MCF 10A (cell line): ENCODE data around the gene CCDC38. TPM values are rescaled to one million over a fixed set of nuclear protein-coding genes. Genes with fewer than 3 reads are reported as not detected.

Experiments
- Bru-seq: library from RNA; stranded (reverse); fragments of 400-500 nt; gene quantifications from one replicate; lab custom pipeline; 2021; lab: Mats Ljungman, UMichigan
- BruChase-seq, 2 experiments: library from RNA; stranded (reverse); fragments of 400-500 nt; gene quantifications; one replicate each; lab custom pipeline; 2021; lab: Mats Ljungman, UMichigan
- BruUV-seq: library from RNA; stranded (reverse); fragments of 400-500 nt; replicated peaks from 2 replicates; lab custom pipeline; 2021; lab: Mats Ljungman, UMichigan
- CTCF ChIA-PET: fragments of 300-600 bp; sonication (Branson Sonifier 250); formaldehyde crosslinking; extraction: SDS; loops from one replicate; lab custom pipeline; 2021; ENCODE audit warnings: antibody characterized with exemption, inconsistent platforms; lab: Yijun Ruan, JAX
- POLR2A ChIA-PET: fragments of 300-600, 350-650 bp; sonication (Branson Sonifier 250); formaldehyde crosslinking; extraction: SDS; loops from one replicate; lab custom pipeline; 2020; ENCODE audit warnings: antibody characterized with exemption, inconsistent platforms; lab: Yijun Ruan, JAX
- DNase-seq: peaks from one replicate; pipeline ENCODE4 v3.0.0-alpha.2; 2018; ENCODE audit not compliant: unreplicated experiment
- H3K27ac Mint-ChIP-seq: one replicate; pipeline ENCODE4 v1.8.0; 2022; ENCODE audit warnings: mild to moderate bottlenecking, low read depth, mixed read lengths; ENCODE audit not compliant: unreplicated experiment
- H3K27me3 Mint-ChIP-seq: one replicate; pipeline ENCODE4 v1.8.0; 2022; ENCODE audit warnings: mixed read lengths; ENCODE audit not compliant: insufficient read depth, unreplicated experiment
- H3K36me3 Mint-ChIP-seq: one replicate; pipeline ENCODE4 v1.8.0; 2022; ENCODE audit warnings: mild to moderate bottlenecking, moderate library complexity, mixed read lengths; ENCODE audit not compliant: insufficient read depth, unreplicated experiment
- H3K4me1 Mint-ChIP-seq: one replicate; pipeline ENCODE4 v1.8.0; 2022; ENCODE audit warnings: mixed read lengths; ENCODE audit not compliant: insufficient read depth, unreplicated experiment
- H3K4me3 Mint-ChIP-seq: one replicate; pipeline ENCODE4 v1.8.0; 2022; ENCODE audit warnings: mild to moderate bottlenecking, moderate library complexity, mixed read lengths; ENCODE audit not compliant: unreplicated experiment
- H3K9me3 Mint-ChIP-seq: one replicate; pipeline ENCODE4 v1.8.0; 2022; ENCODE audit warnings: mixed read lengths; ENCODE audit not compliant: unreplicated experiment
- CTCF ChIP-seq: fragments of 200-600 bp; IDR thresholded peaks from one replicate; pipeline ENCODE4 v1.8.0; 2022; ENCODE audit warnings: antibody characterized with exemption, mild to moderate bottlenecking; ENCODE audit not compliant: unreplicated experiment
- intact Hi-C: fragments of 100-400 bp; cut with micrococcal nuclease; formaldehyde crosslinking; loops from 2 replicates; pipeline ENCODE4 v1.14.1; 2022
- long read RNA-seq: library from polyadenylated mRNA; stranded (forward); transcript quantifications from one replicate; pipeline ENCODE4 v2.0.0, GENCODE V29; 2022
- total RNA-seq: library from RNA; stranded (reverse); gene quantifications from 2 replicates; pipeline ENCODE4 v1.2.3, GENCODE V29; 2022

CCDC38 gene
- total RNA-seq (0.12 TPM in 1 of 2 replicates, not detected in the other), Bru-seq, nascent RNA (percentile 17 among the genes with signal in this experiment), BruChase-seq, experiment 1, labeled RNA remaining after a 6-hour chase (percentile 14 among the genes with signal in this experiment), BruChase-seq, experiment 2, labeled RNA remaining after a 2-hour chase (percentile 16 among the genes with signal in this experiment)
- long read RNA-seq = 0 reads

- peaks cover 15% of the 10 kb centered on the region for H3K27me3 Mint-ChIP-seq
- H3K9me3 Mint-ChIP-seq = no peaks in the 10 kb centered on the region
- ChIA-PET POLR2A (interaction anchor here (0.7 to 3.6 kb wide), 14 partner anchors 10 to 469 kb away, joined by 3 to 40 read pairs (median 3); partner anchors contain the start of genes CDK17 and METAP2), CTCF (interaction anchor here (0.5 to 4.3 kb wide), 10 partner anchors 9 to 241 kb away, joined by 3 to 38 read pairs (median 4); no protein-coding TSS in a partner anchor)
- no peak within 1 kb of the TSS for H3K27ac Mint-ChIP-seq
- no peak for TF ChIP-seq CTCF
- peak within 1 kb of the TSS; percentile 85 for H3K4me3 Mint-ChIP-seq
- BruUV-seq = no TSS peak
- DNase-seq = peak; percentile 72
- no peaks in the 10 kb centered on the region for H3K4me1 Mint-ChIP-seq
- no peaks in the 10 kb centered on the region for H3K36me3 Mint-ChIP-seq
- intact Hi-C loops = no loop called here
Measured at GRCh38 chr12:95942524-95943329, at the start of gene CCDC38. Gene CCDC38 (minus strand): TSS chr12:95942614. CDS start chr12:95936509, 6,105 bp downstream.

GRCh38 chr12:95990136-95990535 is 47.7 kb upstream of the CCDC38 start:
- CTCF ChIA-PET = interaction anchor here (0.8 kb wide), 1 partner anchor 9 kb away, joined by 6 read pairs; no protein-coding TSS in a partner anchor
- BruUV-seq = no TSS peak

GRCh38 chr12:95989504-95990123 is 47.2 kb upstream of the CCDC38 start:
- Mint-ChIP-seq H3K4me1 (peaks cover 5% of the 10 kb centered on the region), H3K27me3 (no peaks in the 10 kb centered on the region), H3K27ac (no peak overlapping the region), H3K4me3 (no peak overlapping the region), H3K9me3 (no peaks in the 10 kb centered on the region), H3K36me3 (no peaks in the 10 kb centered on the region)
- ChIA-PET POLR2A (interaction anchor here (0.5 kb wide), 1 partner anchor 258 kb away, joined by 3 read pairs; no protein-coding TSS in a partner anchor), CTCF (interaction anchor here (0.6 to 1.7 kb wide), 4 partner anchors 9 to 52 kb away, joined by 3 to 6 read pairs (median 5); no protein-coding TSS in a partner anchor)
- BruUV-seq = no TSS peak
- intact Hi-C loops = no loop called here
- no peak for DNase-seq
- no peak for TF ChIP-seq CTCF

More at GRCh38 chr12:95990136-95990535, 47.7 kb upstream of the CCDC38 start:
- intact Hi-C loops = no loop called here
- H3K27ac Mint-ChIP-seq = no peak overlapping the region
- no peak overlapping the region for H3K4me3 Mint-ChIP-seq
- TF ChIP-seq CTCF = no peak
- no peak for DNase-seq
- no peaks in the 10 kb centered on the region for H3K27me3 Mint-ChIP-seq
- H3K4me1 Mint-ChIP-seq = peaks cover 5% of the 10 kb centered on the region
- no peaks in the 10 kb centered on the region for H3K9me3 Mint-ChIP-seq
- POLR2A ChIA-PET = no interaction called here
- no peaks in the 10 kb centered on the region for H3K36me3 Mint-ChIP-seq
